LNCAP (cell line): Measurements from ENCODE around the gene SLIT3.

Source experiments
- TF ChIP-seq, protein P1 (sequence below): fragments of 450-650 bp; IDR thresholded peaks from 2 replicates; pipeline ENCODE4 v1.5.1; 2017; ENCODE audit warnings: mild to moderate bottlenecking

SLIT3 gene

DNA sequence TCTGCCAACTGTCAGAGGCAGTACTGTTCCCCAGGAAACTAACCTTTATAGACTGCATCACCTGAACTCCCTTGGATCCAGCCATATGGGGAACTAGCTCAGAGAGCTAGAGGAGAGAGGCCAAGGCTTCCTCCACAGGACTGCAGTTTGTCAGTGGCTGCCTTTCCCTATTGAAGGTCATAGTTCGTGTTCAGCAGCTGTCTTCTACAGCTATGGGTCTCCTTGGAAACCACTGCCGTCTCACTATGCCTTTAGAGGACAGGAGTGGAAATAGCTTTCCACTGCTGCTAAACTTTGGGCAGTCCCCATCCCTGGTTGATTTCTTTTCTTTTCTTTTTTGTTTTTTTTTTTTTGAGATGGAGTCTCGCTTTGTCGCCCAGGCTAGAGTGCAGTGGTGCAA, 4.4 kb upstream of the SLIT3 start:
- TF ChIP-seq, protein P1, sequence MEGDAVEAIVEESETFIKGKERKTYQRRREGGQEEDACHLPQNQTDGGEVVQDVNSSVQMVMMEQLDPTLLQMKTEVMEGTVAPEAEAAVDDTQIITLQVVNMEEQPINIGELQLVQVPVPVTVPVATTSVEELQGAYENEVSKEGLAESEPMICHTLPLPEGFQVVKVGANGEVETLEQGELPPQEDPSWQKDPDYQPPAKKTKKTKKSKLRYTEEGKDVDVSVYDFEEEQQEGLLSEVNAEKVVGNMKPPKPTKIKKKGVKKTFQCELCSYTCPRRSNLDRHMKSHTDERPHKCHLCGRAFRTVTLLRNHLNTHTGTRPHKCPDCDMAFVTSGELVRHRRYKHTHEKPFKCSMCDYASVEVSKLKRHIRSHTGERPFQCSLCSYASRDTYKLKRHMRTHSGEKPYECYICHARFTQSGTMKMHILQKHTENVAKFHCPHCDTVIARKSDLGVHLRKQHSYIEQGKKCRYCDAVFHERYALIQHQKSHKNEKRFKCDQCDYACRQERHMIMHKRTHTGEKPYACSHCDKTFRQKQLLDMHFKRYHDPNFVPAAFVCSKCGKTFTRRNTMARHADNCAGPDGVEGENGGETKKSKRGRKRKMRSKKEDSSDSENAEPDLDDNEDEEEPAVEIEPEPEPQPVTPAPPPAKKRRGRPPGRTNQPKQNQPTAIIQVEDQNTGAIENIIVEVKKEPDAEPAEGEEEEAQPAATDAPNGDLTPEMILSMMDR = no peak

DNA sequence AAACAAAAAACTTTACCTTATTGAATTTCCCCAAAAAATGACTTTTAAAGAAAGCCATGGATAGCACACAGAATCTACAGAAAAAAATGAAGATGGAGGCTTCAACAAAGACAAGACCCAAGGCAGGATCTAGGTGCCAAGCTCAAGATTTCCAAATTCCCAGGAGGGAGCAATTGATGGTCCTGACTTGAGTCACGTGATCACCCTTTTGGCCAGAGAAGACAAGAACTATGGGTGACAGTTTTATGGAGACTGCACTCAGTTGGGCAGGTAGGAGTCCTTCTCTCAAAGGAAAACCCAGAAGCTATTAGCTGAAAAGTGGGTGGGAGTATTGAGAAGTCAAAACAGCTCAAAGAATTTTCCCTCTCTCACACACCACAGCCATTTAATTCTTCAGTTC, 3.2 kb upstream of the SLIT3 start:
- TF ChIP-seq, protein P1 = no peak

DNA sequence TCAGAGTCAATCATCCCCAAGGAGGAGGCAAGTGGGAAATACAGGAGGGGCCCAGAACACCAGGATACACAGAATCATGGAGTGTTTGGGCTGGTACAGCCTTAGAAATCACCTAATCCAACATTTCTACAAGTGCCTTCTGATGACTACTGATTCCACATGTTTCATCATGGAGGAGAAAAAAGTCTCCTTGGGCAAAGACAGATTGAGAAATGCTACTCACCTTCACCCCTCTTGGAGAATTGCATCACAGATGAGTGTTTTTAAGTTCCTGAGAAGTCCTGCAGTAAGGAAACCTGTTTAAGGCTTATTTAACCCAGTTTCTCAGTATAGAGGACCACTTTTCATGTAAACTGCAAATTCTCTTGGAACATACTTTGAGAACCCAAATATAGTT, 2.2 kb upstream of the SLIT3 start:
- TF ChIP-seq, protein P1 = no peak

DNA sequence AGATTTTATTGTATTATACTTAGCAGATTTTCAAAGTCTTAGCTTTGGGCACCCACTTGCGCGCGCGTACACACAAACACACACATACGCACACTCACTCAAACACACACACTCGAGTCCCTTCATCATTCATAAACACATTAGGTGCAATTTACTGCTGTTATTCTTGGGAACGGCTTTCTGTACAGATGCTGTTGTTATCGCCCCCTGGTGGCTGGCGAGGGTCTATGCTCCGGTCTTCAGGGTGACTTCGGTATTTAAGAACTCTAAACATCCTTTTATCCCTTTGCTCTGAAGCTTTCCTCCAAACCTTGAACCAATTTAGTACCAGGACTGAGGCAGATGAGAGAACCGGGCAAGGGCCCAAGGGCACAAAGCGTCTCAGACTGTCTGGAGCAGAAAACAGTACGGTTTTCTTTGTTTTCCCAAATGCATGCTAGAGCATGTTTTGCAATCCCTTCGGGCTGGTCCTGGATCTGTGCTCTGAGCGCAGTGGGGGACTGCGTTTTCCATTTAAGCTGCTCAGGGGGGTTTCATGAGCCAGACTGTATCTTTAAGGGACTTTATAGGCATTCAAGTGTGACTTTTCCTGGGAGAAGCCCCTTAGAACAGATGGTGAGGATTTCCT, 1.7 kb upstream of the SLIT3 start:
- TF ChIP-seq, protein P1 = peak; percentile 92

DNA sequence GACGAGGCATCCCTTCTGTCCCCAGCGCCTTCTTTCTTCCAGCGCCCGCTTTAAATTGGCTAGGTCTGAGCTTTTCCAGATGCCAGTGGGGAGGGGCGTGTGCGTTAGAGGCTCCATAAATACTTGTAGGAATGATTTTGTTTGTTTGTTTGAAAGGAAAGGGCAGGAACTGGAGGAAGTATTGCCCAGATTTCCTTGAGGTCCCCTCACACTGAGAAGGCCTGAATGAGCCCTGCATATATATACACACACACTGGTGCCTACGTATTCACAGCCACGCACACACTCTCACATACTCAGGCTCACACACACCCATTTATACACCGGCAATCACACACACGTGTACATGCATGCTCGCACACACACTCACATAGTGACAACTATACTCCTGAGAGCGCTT, 1.0 kb upstream of the SLIT3 start:
- TF ChIP-seq, protein P1 = no peak

DNA sequence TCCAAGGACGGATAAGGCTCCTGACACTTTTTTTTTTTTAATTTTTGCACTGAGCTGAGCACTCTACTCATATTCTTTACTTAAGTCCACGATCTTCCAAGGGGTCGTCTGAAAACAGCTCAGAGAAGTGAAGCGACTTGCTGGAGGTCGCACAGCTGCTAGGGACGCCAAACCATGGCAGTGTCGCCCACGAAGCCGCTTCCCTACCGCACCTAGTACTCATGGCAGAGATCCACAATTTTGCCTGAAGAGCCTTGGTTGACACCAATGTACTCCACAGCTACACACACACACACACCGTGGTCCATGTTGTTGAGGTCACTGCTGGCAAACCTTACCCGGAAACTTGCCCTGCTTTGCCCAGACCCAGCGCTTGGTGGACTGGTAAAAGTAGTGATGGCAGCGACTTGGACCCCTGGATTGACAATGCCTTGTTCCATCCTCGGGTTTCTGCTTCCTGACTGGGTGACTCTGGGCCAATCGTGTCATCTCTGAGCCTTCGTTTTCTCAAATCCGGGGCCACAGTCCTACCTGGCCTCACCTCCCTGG, 521 bp upstream of the SLIT3 start:
- TF ChIP-seq, protein P1 = no peak

DNA sequence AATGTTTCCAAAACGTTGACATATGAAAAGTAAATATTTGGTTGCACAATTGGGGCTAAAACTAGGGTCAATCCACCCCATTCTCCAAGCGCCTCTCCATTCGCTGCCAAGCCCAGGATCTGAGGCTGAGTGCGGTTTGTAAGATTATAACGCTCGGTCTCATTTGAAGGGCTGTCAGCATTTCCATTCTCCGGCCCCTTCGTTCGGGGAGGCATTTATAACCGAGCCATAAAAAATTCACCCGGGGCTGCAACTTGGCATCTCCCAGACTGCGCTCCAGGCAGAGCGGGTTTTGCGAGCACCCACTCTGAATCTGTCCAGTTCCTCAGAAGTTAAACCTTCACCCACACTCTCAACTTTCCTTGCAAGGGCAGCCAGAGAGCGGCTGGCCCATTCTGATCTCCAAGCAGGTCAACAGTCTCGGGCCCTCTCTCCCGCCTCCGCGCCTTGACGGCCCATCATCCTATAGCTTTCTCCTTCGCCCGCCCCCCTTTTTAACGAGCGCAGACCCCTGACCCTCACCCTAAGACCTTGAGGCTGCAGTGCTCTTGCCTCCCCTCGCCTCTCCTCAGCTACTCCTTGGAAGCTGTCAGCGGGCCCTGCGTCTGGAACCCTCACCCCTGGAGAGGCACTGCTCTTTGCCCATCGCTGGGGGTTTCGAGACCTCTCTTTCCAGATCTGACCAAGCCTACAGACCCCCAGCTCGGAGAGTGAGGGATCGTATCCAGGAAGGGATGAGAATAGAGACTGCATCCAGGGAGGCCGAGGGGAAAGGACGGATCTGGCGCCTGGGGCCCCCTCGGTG, 1.1 kb downstream of the SLIT3 start:
- TF ChIP-seq, protein P1 = no peak
